GM12878 (cell line): ENCODE results near the gene CCDC149. TPM values are rescaled to one million over a fixed set of nuclear protein-coding genes. Genes with fewer than 3 reads are reported as not detected.

Experiments used
- ATAC-seq: fragments of 200-7000 bp; cut with Tn5 transposase; 3 replicates; pipeline ENCODE4 v1.9.1; 2020; ENCODE audit warnings: mild to moderate bottlenecking, moderate library complexity
- BruUV-seq: library from RNA; stranded (reverse); fragments of 400-500 nt; replicated peaks from 2 replicates; lab custom pipeline; 2021; lab: Mats Ljungman, UMichigan
- CTCF ChIA-PET: fragments of 300-600 bp; sonication (Branson Sonifier 250); formaldehyde crosslinking; extraction: SDS; loops from one replicate; lab custom pipeline; 2021; ENCODE audit warnings: inconsistent platforms; lab: Yijun Ruan, JAX
- POLR2A ChIA-PET: fragments of 350-600 bp; formaldehyde crosslinking; extraction: SDS; loops from one replicate; lab custom pipeline; 2021; ENCODE audit warnings: inconsistent platforms; lab: Charles Lee
- RAD21 ChIA-PET: fragments of 300-600 bp; sonication (Branson Sonifier 250); formaldehyde crosslinking; loops from one replicate; lab custom pipeline; 2023; ENCODE audit warnings: antibody characterized with exemption; ENCODE audit not compliant: unreplicated experiment; lab: Charles Lee
- SMC1A ChIA-PET: fragments of 300-600 bp; sonication (Branson Sonifier 250); formaldehyde crosslinking; loops from one replicate; lab custom pipeline; 2023; ENCODE audit not compliant: unreplicated experiment, uncharacterized antibody; lab: Charles Lee
- DNase-seq: peaks from one replicate; pipeline ENCODE4 v3.0.0-alpha.2; 2011; ENCODE audit warnings: low read depth, low spot score
- FAIRE-seq: peaks from 3 replicates; lab custom pipeline; 2011; peaks lifted over from hg19 to GRCh38; lab: Jason Lieb, UNC
- H2AFZ ChIP-seq: 2 replicates; pipeline ENCODE4 v1.6.0; 2011; ENCODE audit warnings: low read depth, low read length, control low read depth; ENCODE audit not compliant: control insufficient read depth
- H3K27ac ChIP-seq: 2 replicates; pipeline ENCODE4 v1.5.1; 2011; ENCODE audit warnings: control low read depth; ENCODE audit not compliant: control insufficient read depth, insufficient read depth
- H3K27me3 ChIP-seq, 2 experiments: replicated peaks in 1 of 2; 2 replicates each; pipeline versions ENCODE4 v1.6.0 to v1.6.1; 2011; ENCODE audit warnings: low read length in 1 of 2; ENCODE audit not compliant: control insufficient read depth in 2 of 2, insufficient read depth in 2 of 2
- H3K36me3 ChIP-seq, 2 experiments: 2 replicates each; pipeline ENCODE4 v1.5.1; 2011; ENCODE audit warnings: low read length in 1 of 2; ENCODE audit not compliant: control insufficient read depth in 2 of 2, insufficient read depth in 2 of 2
- H3K4me1 ChIP-seq: 2 replicates; pipeline ENCODE4 v1.6.1; 2011; ENCODE audit warnings: mild to moderate bottlenecking, low read length, moderate library complexity, mixed read lengths; ENCODE audit not compliant: control insufficient read depth, insufficient read depth
- H3K4me2 ChIP-seq: 2 replicates; pipeline ENCODE4 v1.6.0; 2011; ENCODE audit warnings: control low read depth; ENCODE audit not compliant: control insufficient read depth, insufficient read depth
- H3K4me3 ChIP-seq: fragments of 200-600 bp; sonication (generic); 2 replicates; pipeline ENCODE4 v1.5.1; 2016
- H3K79me2 ChIP-seq: 2 replicates; pipeline ENCODE4 v1.6.0; 2011; ENCODE audit warnings: low read length; ENCODE audit not compliant: control insufficient read depth, insufficient read depth
- H3K9ac ChIP-seq: 2 replicates; pipeline ENCODE4 v1.8.0; 2011; ENCODE audit warnings: low read length, control low read depth, mixed read lengths; ENCODE audit not compliant: control insufficient read depth, insufficient read depth
- H3K9me3 ChIP-seq: replicated peaks from 3 replicates; pipeline ENCODE4 v1.5.1; 2011; ENCODE audit warnings: mild to moderate bottlenecking, low read length; ENCODE audit not compliant: control insufficient read depth, insufficient read depth
- H4K20me1 ChIP-seq: 2 replicates; pipeline ENCODE4 v1.6.0; 2011; ENCODE audit not compliant: control insufficient read depth, insufficient read depth
- ATF7 ChIP-seq: fragments of 450-650 bp; IDR thresholded peaks from 2 replicates; pipeline ENCODE4 v1.6.1; 2016; ENCODE audit warnings: low read depth, mild to moderate bottlenecking
- CHD1 ChIP-seq: IDR thresholded peaks from 2 replicates; pipeline ENCODE4 v1.6.1; 2012; ENCODE audit warnings: low read depth, low read length, improper control_type of control experiment
- DPF2 ChIP-seq: fragments of 450-650 bp; IDR thresholded peaks from 2 replicates; pipeline ENCODE4 v1.6.1; 2017; ENCODE audit warnings: mild to moderate bottlenecking
- ETV6 ChIP-seq, 2 experiments: fragments of 450-650 bp in 1 of 2; IDR thresholded peaks in 1 of 2; conservative IDR thresholded peaks in 1 of 2; 2 replicates each; pipeline ENCODE4 v1.6.1; 2014; ENCODE audit warnings: antibody characterized with exemption in 1 of 2, borderline replicate concordance in 1 of 2, low read depth in 1 of 2, mild to moderate bottlenecking in 1 of 2, moderate library complexity in 1 of 2
- MEF2B ChIP-seq: fragments of 450-650 bp; IDR thresholded peaks from 2 replicates; pipeline ENCODE4 v1.6.1; 2018; ENCODE audit warnings: mild to moderate bottlenecking, moderate library complexity; ENCODE audit not compliant: partially characterized antibody, poor library complexity, severe bottlenecking
- RAD21 ChIP-seq: IDR thresholded peaks from 2 replicates; pipeline ENCODE4 v1.6.1; 2011; ENCODE audit warnings: mild to moderate bottlenecking, low read depth, low read length, moderate library complexity; ENCODE audit not compliant: insufficient read depth
- RCOR1 ChIP-seq: conservative IDR thresholded peaks from 2 replicates; pipeline ENCODE4 v1.6.1; 2012; ENCODE audit warnings: low read depth, low read length, improper control_type of control experiment
- SP1 ChIP-seq: IDR thresholded peaks from one replicate; pipeline ENCODE4 v1.6.1; 2011; ENCODE audit warnings: low read depth, low read length
- SREBF1 ChIP-seq: IDR thresholded peaks from 2 replicates; pipeline ENCODE4 v1.6.1; 2012; ENCODE audit warnings: mild to moderate bottlenecking, low read length
- STAT3 ChIP-seq: IDR thresholded peaks from 2 replicates; pipeline ENCODE4 v1.6.1; 2011; ENCODE audit warnings: low read depth, low read length, improper control_type of control experiment
- SUPT20H ChIP-seq: IDR thresholded peaks from 2 replicates; pipeline ENCODE4 v1.6.1; 2011; ENCODE audit warnings: low read depth, mild to moderate bottlenecking, low read length, moderate library complexity, borderline replicate concordance; ENCODE audit not compliant: control insufficient read depth
- YBX1 ChIP-seq: fragments of 450-650 bp; IDR thresholded peaks from 2 replicates; pipeline ENCODE4 v1.6.1; 2016; ENCODE audit warnings: antibody characterized with exemption
- ZBTB33 ChIP-seq: fragments of 450-650 bp; IDR thresholded peaks from 2 replicates; pipeline ENCODE4 v1.6.1; 2017; ENCODE audit warnings: mild to moderate bottlenecking
- in situ Hi-C: fragments of 300-500 bp; cut with MboI; formaldehyde crosslinking; loops from 9 replicates; pipeline ENCODE4 v1.14.3; 2018; ENCODE audit warnings: mixed read lengths
- intact Hi-C: fragments of 100-400 bp; cut with micrococcal nuclease; formaldehyde crosslinking; loops from one replicate; pipeline ENCODE4 v1.14.2; 2022; ENCODE audit not compliant: unreplicated experiment
- polyA plus RNA-seq, 11 experiments: library from polyadenylated mRNA; depleted of rRNA in 4 of 11; unstranded in 6 of 11; stranded (reverse) in 5 of 11; fragments of >200 nt; fragmentation: Nextera tagmentation in 4 of 11; fragmentation: Illumina TruSeq in 1 of 11; extraction: Ambion mirVana in 4 of 11; extraction: Trizol in 1 of 11; gene quantifications; 1 replicate in 1 of 11; 2 replicates in 10 of 11; pipeline versions ENCODE4 v1.2.1 to v1.2.3, GENCODE V29; 2011 to 2016; ENCODE audit warnings: inconsistent platforms in 2 of 11, missing spikeins in 2 of 11, low read depth in 1 of 11
- total RNA-seq, 4 experiments: library from RNA; depleted of rRNA in 3 of 4; stranded (reverse); fragments of >200 nt in 3 of 4; fragmentation: Illumina TruSeq in 1 of 4; extraction: Trizol in 1 of 4; gene quantifications; 2 replicates each; pipeline versions ENCODE4 v1.2.1 to v1.2.3, GENCODE V29; 2013 to 2021
- TF ChIP-seq, protein P1 (sequence below): fragments of 450-650 bp; IDR thresholded peaks from 2 replicates; pipeline ENCODE4 v1.6.1; 2016; ENCODE audit warnings: mild to moderate bottlenecking, moderate library complexity, borderline replicate concordance

CCDC149 gene
- total and polyA plus RNA-seq, 10 of the 15 experiments (the other 5 are each of a cell fraction or from before 2014, with no cell fraction given): 0.03 to 0.04 (median 0.04) TPM; not detected in 7

GRCh38 chr4:24791043-24791442 lies 121.8 kb downstream of the CCDC149 start:
- FAIRE-seq (no peak), DNase-seq (no peak), ATAC-seq (no peak)
- BruUV-seq: no TSS peak
- no peaks in the 10 kb centered on the region; a peak in 1 of 4 replicates for H3K27me3 ChIP-seq
- no peaks in the 10 kb centered on the region for H3K4me1 ChIP-seq
- H3K4me2 ChIP-seq: no peak overlapping the region
- no peak for TF ChIP-seq SREBF1
- TF ChIP-seq ETV6 (conservative IDR thresholded peaks at IDR 0.05 in 1 of 2, IDR thresholded peaks at IDR 0.05 in 1 of 2; ENCODE audit: borderline replicate concordance in 1 of 2, low read depth in 1 of 2): no peak
- TF ChIP-seq SUPT20H: no peak
- TF ChIP-seq YBX1: no peak
- no peak for TF ChIP-seq RAD21
- no peak for TF ChIP-seq CHD1
- TF ChIP-seq STAT3: no peak
- no peak for TF ChIP-seq ZBTB33
- TF ChIP-seq, protein P1, sequence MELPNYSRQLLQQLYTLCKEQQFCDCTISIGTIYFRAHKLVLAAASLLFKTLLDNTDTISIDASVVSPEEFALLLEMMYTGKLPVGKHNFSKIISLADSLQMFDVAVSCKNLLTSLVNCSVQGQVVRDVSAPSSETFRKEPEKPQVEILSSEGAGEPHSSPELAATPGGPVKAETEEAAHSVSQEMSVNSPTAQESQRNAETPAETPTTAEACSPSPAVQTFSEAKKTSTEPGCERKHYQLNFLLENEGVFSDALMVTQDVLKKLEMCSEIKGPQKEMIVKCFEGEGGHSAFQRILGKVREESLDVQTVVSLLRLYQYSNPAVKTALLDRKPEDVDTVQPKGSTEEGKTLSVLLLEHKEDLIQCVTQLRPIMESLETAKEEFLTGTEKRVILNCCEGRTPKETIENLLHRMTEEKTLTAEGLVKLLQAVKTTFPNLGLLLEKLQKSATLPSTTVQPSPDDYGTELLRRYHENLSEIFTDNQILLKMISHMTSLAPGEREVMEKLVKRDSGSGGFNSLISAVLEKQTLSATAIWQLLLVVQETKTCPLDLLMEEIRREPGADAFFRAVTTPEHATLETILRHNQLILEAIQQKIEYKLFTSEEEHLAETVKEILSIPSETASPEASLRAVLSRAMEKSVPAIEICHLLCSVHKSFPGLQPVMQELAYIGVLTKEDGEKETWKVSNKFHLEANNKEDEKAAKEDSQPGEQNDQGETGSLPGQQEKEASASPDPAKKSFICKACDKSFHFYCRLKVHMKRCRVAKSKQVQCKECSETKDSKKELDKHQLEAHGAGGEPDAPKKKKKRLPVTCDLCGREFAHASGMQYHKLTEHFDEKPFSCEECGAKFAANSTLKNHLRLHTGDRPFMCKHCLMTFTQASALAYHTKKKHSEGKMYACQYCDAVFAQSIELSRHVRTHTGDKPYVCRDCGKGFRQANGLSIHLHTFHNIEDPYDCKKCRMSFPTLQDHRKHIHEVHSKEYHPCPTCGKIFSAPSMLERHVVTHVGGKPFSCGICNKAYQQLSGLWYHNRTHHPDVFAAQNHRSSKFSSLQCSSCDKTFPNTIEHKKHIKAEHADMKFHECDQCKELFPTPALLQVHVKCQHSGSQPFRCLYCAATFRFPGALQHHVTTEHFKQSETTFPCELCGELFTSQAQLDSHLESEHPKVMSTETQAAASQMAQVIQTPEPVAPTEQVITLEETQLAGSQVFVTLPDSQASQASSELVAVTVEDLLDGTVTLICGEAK: no peak
- no peak for TF ChIP-seq DPF2
- TF ChIP-seq MEF2B: no peak
- TF ChIP-seq ATF7: no peak
- TF ChIP-seq RCOR1: no peak
- no peak for TF ChIP-seq SP1
- ChIA-PET SMC1A (no interaction called here), POLR2A (no interaction called here), RAD21 (no interaction called here), CTCF (no interaction called here)
- H3K36me3 ChIP-seq: no peaks in the 10 kb centered on the region
- intact Hi-C loops: no loop called here
- no peaks in the 10 kb centered on the region for H3K9me3 ChIP-seq
- no peak overlapping the region for H3K9ac ChIP-seq
- no peak overlapping the region for H3K27ac ChIP-seq
- H3K4me3 ChIP-seq: no peak overlapping the region
- H4K20me1 ChIP-seq: no peaks in the 10 kb centered on the region
- in situ Hi-C loops: no loop called here
- H2AFZ ChIP-seq: no peak overlapping the region
- H3K79me2 ChIP-seq: no peaks in the 10 kb centered on the region
